HCT116 (cell line): ENCODE measurements around the gene KANK3. TPM values are rescaled to one million over a fixed set of nuclear protein-coding genes. Genes with fewer than 3 reads are reported as not detected.

Experiments
- ATAC-seq: fragments of 200-7000 bp; cut with Tn5 transposase; 2 replicates; pipeline ENCODE4 v1.9.1; 2020; ENCODE audit warnings: mild to moderate bottlenecking, moderate library complexity
- BruUV-seq: library from RNA; stranded (reverse); fragments of 400-500 nt; replicated peaks from 2 replicates; lab custom pipeline; 2021; lab: Mats Ljungman, UMichigan
- CTCF ChIA-PET: fragments of 300-600 bp; sonication (Branson Sonifier 250); formaldehyde crosslinking; loops from one replicate; lab custom pipeline; 2021; ENCODE audit warnings: antibody characterized with exemption; lab: Charles Lee
- POLR2A ChIA-PET: fragments of 300-600, 350-600 bp; sonication (Branson Sonifier 250); formaldehyde crosslinking; loops from one replicate; lab custom pipeline; 2021; ENCODE audit warnings: antibody characterized with exemption; lab: Charles Lee
- RAD21 ChIA-PET, 2 experiments: fragments of 300-600 bp; sonication (Branson Sonifier 250); formaldehyde crosslinking; loops; one replicate each; lab custom pipeline; 2023; ENCODE audit warnings: low total read pairs in 2 of 2; ENCODE audit not compliant: uncharacterized antibody in 2 of 2, unreplicated experiment in 2 of 2, low non-redundant PET in 1 of 2; lab: Charles Lee
- DNase-seq: peaks from one replicate; pipeline ENCODE4 v3.0.0-alpha.2; 2010; ENCODE audit warnings: low read depth, low spot score
- H2AFZ ChIP-seq: fragments of 200-600 bp; shearing (Covaris generic), sonication (generic); 2 replicates; pipeline ENCODE4 v1.6.1; 2017; ENCODE audit warnings: low read depth, mixed run types, mixed read lengths, antibody characterized with exemption, low read length; ENCODE audit not compliant: poor library complexity, severe bottlenecking
- H3K27ac ChIP-seq: 2 replicates; pipeline ENCODE4 v1.5.1; 2012; ENCODE audit warnings: low read depth, low read length
- H3K27me3 ChIP-seq: fragments of 200-600 bp; sonication (generic); 2 replicates; pipeline ENCODE4 v1.6.1; 2016; ENCODE audit warnings: mixed run types, low read length, mixed read lengths; ENCODE audit not compliant: insufficient read depth
- H3K36me3 ChIP-seq, 2 experiments: fragments of 200-500 bp in 1 of 2; fragments of 200-600 bp in 1 of 2; sonication (Bioruptor generic) in 1 of 2; sonication (generic) in 1 of 2; 2 replicates each; pipeline versions ENCODE4 v1.5.1 to v1.6.1; 2014 to 2016; ENCODE audit warnings: low read length in 2 of 2, inconsistent platforms in 1 of 2, mixed read lengths in 1 of 2, mixed run types in 1 of 2; ENCODE audit not compliant: insufficient read depth in 2 of 2, control insufficient read depth in 1 of 2
- H3K4me1 ChIP-seq, 2 experiments: fragments of 200-600 bp in 1 of 2; sonication (generic) in 1 of 2; 2 replicates each; pipeline versions ENCODE4 v1.5.1 to v1.6.1; 2012 to 2017; ENCODE audit warnings: low read length in 2 of 2, inconsistent platforms in 1 of 2, mild to moderate bottlenecking in 1 of 2, mixed read lengths in 1 of 2, mixed run types in 1 of 2, moderate library complexity in 1 of 2; ENCODE audit not compliant: insufficient read depth in 2 of 2, control insufficient read depth in 1 of 2
- H3K4me2 ChIP-seq: fragments of 200-600 bp; sonication (generic); 2 replicates; pipeline ENCODE4 v1.6.1; 2017; ENCODE audit warnings: mixed run types, low read length, mixed read lengths
- H3K4me3 ChIP-seq, 2 experiments: fragments of 200-600 bp in 1 of 2; sonication (generic) in 1 of 2; replicated peaks in 1 of 2; 2 replicates each; pipeline ENCODE4 v1.5.1; 2011 to 2016; ENCODE audit warnings: low read length in 2 of 2, control low read depth in 1 of 2, low read depth in 1 of 2, mild to moderate bottlenecking in 1 of 2, mixed read lengths in 1 of 2, mixed run types in 1 of 2
- H3K79me2 ChIP-seq: fragments of 200-600 bp; sonication (generic); 2 replicates; pipeline ENCODE4 v1.6.1; 2017; ENCODE audit warnings: mild to moderate bottlenecking, mixed run types, low read length, moderate library complexity, mixed read lengths; ENCODE audit not compliant: insufficient read depth
- H3K9ac ChIP-seq: fragments of 200-600 bp; sonication (generic); 2 replicates; pipeline ENCODE4 v1.6.1; 2016; ENCODE audit warnings: low read length, mixed read lengths
- H3K9me2 ChIP-seq: fragments of 200-600 bp; sonication (generic), shearing (Covaris generic); 2 replicates; pipeline ENCODE4 v1.6.1; 2017; ENCODE audit warnings: mixed run types, mild to moderate bottlenecking, moderate library complexity; ENCODE audit not compliant: insufficient read depth
- H3K9me3 ChIP-seq, 2 experiments: fragments of 200-500 bp in 1 of 2; fragments of 200-600 bp in 1 of 2; sonication (Bioruptor generic) in 1 of 2; sonication (generic) in 1 of 2; 2 replicates each; pipeline ENCODE4 v1.6.1; 2014 to 2017; ENCODE audit warnings: low read length in 2 of 2, mixed read lengths in 2 of 2, inconsistent platforms in 1 of 2, low read depth in 1 of 2, mild to moderate bottlenecking in 1 of 2, mixed run types in 1 of 2, moderate library complexity in 1 of 2; ENCODE audit not compliant: control insufficient read depth in 1 of 2, insufficient read depth in 1 of 2
- H4K20me1 ChIP-seq: fragments of 200-600 bp; sonication (generic), shearing (Covaris generic); 2 replicates; pipeline ENCODE4 v1.6.1; 2017; ENCODE audit warnings: mixed run types, mild to moderate bottlenecking, moderate library complexity; ENCODE audit not compliant: insufficient read depth
- CEBPB ChIP-seq: IDR thresholded peaks from 2 replicates; pipeline ENCODE4 v1.6.1; 2012; ENCODE audit warnings: low read depth
- CTCF ChIP-seq, 3 experiments: fragments of 200-600 bp in 1 of 3; sonication (generic) in 1 of 3; IDR thresholded peaks in 2 of 3; conservative IDR thresholded peaks in 1 of 3; 2 replicates each; pipeline ENCODE4 v1.5.1; 2012 to 2017; ENCODE audit warnings: low read depth in 2 of 3, low read length in 2 of 3, antibody characterized with exemption in 1 of 3, borderline replicate concordance in 1 of 3, control low read depth in 1 of 3, mild to moderate bottlenecking in 1 of 3, mixed read lengths in 1 of 3, mixed run types in 1 of 3, moderate library complexity in 1 of 3; ENCODE audit not compliant: insufficient read depth in 1 of 3
- EGR1 ChIP-seq: IDR thresholded peaks from 2 replicates; pipeline ENCODE4 v1.6.1; 2012; ENCODE audit warnings: low read depth
- ELF1 ChIP-seq: IDR thresholded peaks from 2 replicates; pipeline ENCODE4 v1.6.1; 2012; ENCODE audit warnings: low read depth, borderline replicate concordance
- EZH2 ChIP-seq: fragments of 200-600 bp; sonication (generic); IDR thresholded peaks from 2 replicates; pipeline ENCODE4 v1.6.1; 2017; ENCODE audit warnings: antibody characterized with exemption, mixed run types
- EZH2phosphoT487 ChIP-seq: fragments of 200-600 bp; IDR thresholded peaks from 2 replicates; pipeline ENCODE4 v1.6.1; 2018; ENCODE audit warnings: antibody characterized with exemption, borderline replicate concordance
- JUND ChIP-seq: IDR thresholded peaks from 2 replicates; pipeline ENCODE4 v1.6.1; 2012
- MAX ChIP-seq: IDR thresholded peaks from 2 replicates; pipeline ENCODE4 v1.6.1; 2012
- POLR2AphosphoS5 ChIP-seq: IDR thresholded peaks from 2 replicates; pipeline ENCODE4 v1.6.1; 2011; ENCODE audit warnings: mild to moderate bottlenecking, low read depth, low read length, moderate library complexity
- SIN3A ChIP-seq: IDR thresholded peaks from 2 replicates; pipeline ENCODE4 v1.6.1; 2012; ENCODE audit warnings: low read depth
- SP1 ChIP-seq: IDR thresholded peaks from 2 replicates; pipeline ENCODE4 v1.6.1; 2012; ENCODE audit warnings: low read depth
- SRF ChIP-seq: IDR thresholded peaks from 2 replicates; pipeline ENCODE4 v1.6.1; 2012; ENCODE audit warnings: low read depth
- TCF7L2 ChIP-seq: IDR thresholded peaks from 2 replicates; pipeline ENCODE4 v1.7.0; 2011; ENCODE audit warnings: borderline replicate concordance, inconsistent platforms; ENCODE audit not compliant: insufficient read depth, insufficient read length; ENCODE audit errors: extremely low read depth
- ZBTB33 ChIP-seq: IDR thresholded peaks from 2 replicates; pipeline ENCODE4 v1.6.1; 2011; ENCODE audit warnings: mild to moderate bottlenecking, low read length, moderate library complexity; ENCODE audit not compliant: insufficient replicate concordance; ENCODE audit errors: extremely low read depth
- ZFX ChIP-seq: fragments of 450-650 bp; IDR thresholded peaks from 2 replicates; pipeline ENCODE4 v1.6.1; 2017
- intact Hi-C: fragments of 100-400 bp; cut with micrococcal nuclease; formaldehyde crosslinking; loops from 2 replicates; pipeline ENCODE4 v1.10.0; 2022
- total RNA-seq: library from RNA; stranded (reverse); gene quantifications from one replicate; pipeline ENCODE4 v1.2.1, GENCODE V29; 2021; ENCODE audit not compliant: unreplicated experiment

The KANK3 gene
- total RNA-seq, 1 experiment from 2014 or later, result 21.7 TPM

- Histone ChIP-seq H3K9me2 (no peaks in the 10 kb centered on the region), H3K36me3 (no peaks in the 10 kb centered on the region; a peak in 2 of 4 replicates), H3K4me1 (peaks cover 30 to 53% of the 10 kb centered on the region in 2 experiments), H3K27ac (no peak overlapping the region; the same call in 1 of the 2 replicates), H2AFZ (no peak overlapping the region), H3K4me3 (peak overlapping the region in 1 of 2 experiments; percentile 20; a peak in 2 of 4 replicates), H3K9me3 (no peaks in the 10 kb centered on the region), H3K79me2 (no peaks in the 10 kb centered on the region), H4K20me1 (no peaks in the 10 kb centered on the region), H3K9ac (peak overlapping the region; percentile 20; the same call in 1 of the 2 replicates), H3K4me2 (peak overlapping the region; percentile 68), H3K27me3 (no peaks in the 10 kb centered on the region)
- ChIA-PET RAD21 (interaction anchor here in 1 of 2 experiments (0.6 kb wide), 1 partner anchor 1642 kb away, joined by 4 read pairs; no protein-coding TSS in a partner anchor), POLR2A (interaction anchor here (1.0 to 2.1 kb wide), 3 partner anchors 9 to 146 kb away, joined by 3 to 8 read pairs (median 6); partner anchors contain the start of genes RAB11B and ZNF414), CTCF (no interaction called here)
- ATAC-seq (peak; percentile 18), DNase-seq (no peak)
- no TSS peak for BruUV-seq
- intact Hi-C loops, result no loop called here
- TF ChIP-seq CEBPB (no peak), ELF1 (no peak), SIN3A (no peak), POLR2AphosphoS5 (peak; percentile 42; the same call in 1 of the 2 replicates), TCF7L2 (no peak), JUND (peak; percentile 23; the same call in 1 of the 2 replicates), EZH2 (no peak), EZH2phosphoT487 (no peak), MAX (no peak), ZBTB33 (no peak), CTCF (IDR thresholded peaks at IDR 0.05 in 2 of 3, conservative IDR thresholded peaks at IDR 0.05 in 1 of 3; ENCODE audit: borderline replicate concordance in 1 of 3, insufficient read depth in 1 of 3, low read depth in 2 of 3, low read length in 2 of 3) (no peak), SP1 (peak; percentile 41), EGR1 (no peak), ZFX (no peak), SRF (no peak)
Measured at GRCh38 chr19:8367327-8368001, 24.4 kb upstream of the KANK3 start.
